ENCODE measurements around the gene C1orf159.
"Not testable (repeated sequence)": the region's sequence is repeated elsewhere in the genome, so short reads cannot be mapped to it uniquely, and the experiment has no call there.

DNA sequence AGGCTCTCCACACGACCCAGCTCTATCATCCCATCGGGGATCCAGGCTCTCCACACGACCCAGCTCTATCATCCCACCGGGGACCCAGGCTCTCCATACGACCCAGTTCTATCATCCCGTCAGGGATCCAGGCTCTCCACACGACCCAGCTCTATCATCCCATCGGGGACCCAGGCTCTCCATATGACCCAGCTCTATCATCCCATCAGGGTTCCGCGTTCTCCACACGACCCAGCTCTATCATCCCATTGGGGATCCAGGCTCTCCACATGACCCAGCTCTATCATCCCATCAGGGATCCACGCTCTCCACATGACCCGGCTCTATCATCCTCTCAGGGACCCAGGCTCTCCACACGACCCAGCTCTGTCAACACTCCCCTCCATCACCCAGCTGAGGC is 37.3 kb upstream of the C1orf159 start:
- TF ChIP-seq, protein P1, sequence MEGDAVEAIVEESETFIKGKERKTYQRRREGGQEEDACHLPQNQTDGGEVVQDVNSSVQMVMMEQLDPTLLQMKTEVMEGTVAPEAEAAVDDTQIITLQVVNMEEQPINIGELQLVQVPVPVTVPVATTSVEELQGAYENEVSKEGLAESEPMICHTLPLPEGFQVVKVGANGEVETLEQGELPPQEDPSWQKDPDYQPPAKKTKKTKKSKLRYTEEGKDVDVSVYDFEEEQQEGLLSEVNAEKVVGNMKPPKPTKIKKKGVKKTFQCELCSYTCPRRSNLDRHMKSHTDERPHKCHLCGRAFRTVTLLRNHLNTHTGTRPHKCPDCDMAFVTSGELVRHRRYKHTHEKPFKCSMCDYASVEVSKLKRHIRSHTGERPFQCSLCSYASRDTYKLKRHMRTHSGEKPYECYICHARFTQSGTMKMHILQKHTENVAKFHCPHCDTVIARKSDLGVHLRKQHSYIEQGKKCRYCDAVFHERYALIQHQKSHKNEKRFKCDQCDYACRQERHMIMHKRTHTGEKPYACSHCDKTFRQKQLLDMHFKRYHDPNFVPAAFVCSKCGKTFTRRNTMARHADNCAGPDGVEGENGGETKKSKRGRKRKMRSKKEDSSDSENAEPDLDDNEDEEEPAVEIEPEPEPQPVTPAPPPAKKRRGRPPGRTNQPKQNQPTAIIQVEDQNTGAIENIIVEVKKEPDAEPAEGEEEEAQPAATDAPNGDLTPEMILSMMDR (IDR thresholded peaks at IDR 0.05): not testable (repeated sequence)
- TF ChIP-seq POLR2A (IDR thresholded peaks at IDR 0.05): not testable (repeated sequence)

All from testis (tissue), 2 donors.